Vagina (tissue), 2 donors: ENCODE measurements around the gene C5AR2.

Experiments used
- CTCF ChIP-seq, 3 experiments: fragments of 450-650 bp in 2 of 3; fragments of 200-600 bp in 1 of 3; sonication (generic) in 1 of 3; IDR thresholded peaks; one replicate each; pipeline ENCODE4 v1.5.1; 2017 to 2019; ENCODE audit warnings: antibody characterized with exemption in 3 of 3, mild to moderate bottlenecking in 2 of 3, moderate library complexity in 2 of 3
- POLR2A ChIP-seq, 2 donors: fragments of 450-650 bp; IDR thresholded peaks; one replicate each; pipeline ENCODE4 v1.6.1; 2017; ENCODE audit warnings: antibody characterized with exemption in 2 of 2, mild to moderate bottlenecking in 2 of 2, moderate library complexity in 2 of 2
- POLR2AphosphoS5 ChIP-seq, 2 donors: sonication (generic); formaldehyde crosslinking; IDR thresholded peaks; one replicate each; pipeline ENCODE4 v1.9.0; 2017; ENCODE audit warnings: antibody characterized with exemption in 2 of 2, mild to moderate bottlenecking in 2 of 2, low read depth in 1 of 2; ENCODE audit not compliant: insufficient read depth in 1 of 2

GRCh38 chr19:47312366-47313006 is 19.5 kb upstream of the C5AR2 start:
- TF ChIP-seq POLR2A (IDR thresholded peaks at IDR 0.05): no peak
- no peak for TF ChIP-seq CTCF (IDR thresholded peaks at IDR 0.05)
- no peak for TF ChIP-seq POLR2AphosphoS5 (IDR thresholded peaks at IDR 0.05; ENCODE audit: insufficient read depth in 1 of 2, low read depth in 1 of 2)
